Uterus (tissue), 2 donors: ENCODE measurements around the gene VSIG8.

ENCODE experiments used
- CTCF ChIP-seq, 4 experiments: fragments of 200-600 bp in 2 of 4; fragments of 450-650 bp in 2 of 4; sonication (generic) in 2 of 4; IDR thresholded peaks; one replicate each; pipeline ENCODE4 v1.5.1; 2016 to 2019; ENCODE audit warnings: antibody characterized with exemption in 4 of 4, mild to moderate bottlenecking in 2 of 4, moderate library complexity in 1 of 4
- POLR2A ChIP-seq, 2 donors: fragments of 450-650 bp; IDR thresholded peaks; one replicate each; pipeline ENCODE4 v1.6.1; 2016; ENCODE audit warnings: antibody characterized with exemption in 2 of 2, mild to moderate bottlenecking in 1 of 2, moderate library complexity in 1 of 2

- TF ChIP-seq CTCF (IDR thresholded peaks at IDR 0.05) (peak; percentile 84 to 98 (median 93)), POLR2A (IDR thresholded peaks at IDR 0.05) (peak in 1 of 2 donors; percentile 11)
These were observed 29.1 kb upstream of the VSIG8 start for GRCh38 chr1:159891275-159892157.
